Uterus (tissue), 4 donors: Measurements from ENCODE around the gene WSCD2. TPM values are rescaled to one million over a fixed set of nuclear protein-coding genes. Genes with fewer than 3 reads are reported as not detected.

Experiments used
- DNase-seq, 2 donors: peaks; one replicate each; pipeline ENCODE4 v3.0.0-alpha.2; 2019 to 2020
- H3K27ac ChIP-seq, 2 donors: fragments of 200-600 bp; sonication (generic); 1 replicate in 1 of 2; 2 replicates in 1 of 2; pipeline ENCODE4 v1.5.1; 2016 to 2018
- H3K27me3 ChIP-seq, 2 donors: fragments of 200-600 bp; sonication (generic); one replicate each; pipeline ENCODE4 v1.5.1; 2018 to 2019; ENCODE audit warnings: control low read depth in 1 of 2
- H3K36me3 ChIP-seq, 2 donors: fragments of 200-600 bp; sonication (generic); one replicate each; pipeline ENCODE4 v1.5.1; 2019; ENCODE audit warnings: control low read depth in 1 of 2
- H3K4me1 ChIP-seq, 2 donors: fragments of 200-600 bp; sonication (generic); one replicate each; pipeline ENCODE4 v1.5.1; 2018 to 2019; ENCODE audit warnings: control low read depth in 1 of 2
- H3K4me3 ChIP-seq, 2 donors: fragments of 200-600 bp; sonication (generic); 1 replicate in 1 of 2; 2 replicates in 1 of 2; pipeline ENCODE4 v1.5.1; 2018 to 2019; ENCODE audit warnings: mild to moderate bottlenecking in 1 of 2
- H3K9me3 ChIP-seq, 2 donors: fragments of 200-600 bp; sonication (generic); one replicate each; pipeline ENCODE4 v1.5.1; 2019; ENCODE audit warnings: control low read depth in 1 of 2
- CTCF ChIP-seq, 4 experiments: fragments of 200-600 bp in 2 of 4; fragments of 450-650 bp in 2 of 4; sonication (generic) in 2 of 4; IDR thresholded peaks; one replicate each; pipeline ENCODE4 v1.5.1; 2016 to 2019; ENCODE audit warnings: antibody characterized with exemption in 4 of 4, mild to moderate bottlenecking in 2 of 4, moderate library complexity in 1 of 4
- POLR2A ChIP-seq, 2 donors: fragments of 450-650 bp; IDR thresholded peaks; one replicate each; pipeline ENCODE4 v1.6.1; 2016; ENCODE audit warnings: antibody characterized with exemption in 2 of 2, mild to moderate bottlenecking in 1 of 2, moderate library complexity in 1 of 2
- intact Hi-C: fragments of 100-400 bp; cut with DNase I; formaldehyde crosslinking; loops from one replicate; pipeline ENCODE4 v1.15.1; 2023; ENCODE audit warnings: low total_unique reads
- total RNA-seq, 4 donors: library from RNA; depleted of rRNA in 3 of 4; stranded (reverse); fragments of >200 nt in 3 of 4; gene quantifications; one replicate each; pipeline versions ENCODE4 v1.1.0 to v1.2.4, GENCODE V29; 2014 to 2023
- donor health status: DM: yes; HTN: yes; CAD: no.

Gene WSCD2
- total RNA-seq, 4 donors from 2014 or later: 3.3 to 65.3 (median 17.2) TPM

- Histone ChIP-seq H3K27ac (no peak overlapping the region), H3K9me3 (no peaks in the 10 kb centered on the region), H3K4me3 (no peak overlapping the region), H3K4me1 (no peaks in the 10 kb centered on the region), H3K27me3 (no peaks in the 10 kb centered on the region), H3K36me3 (no peaks in the 10 kb centered on the region)
- intact Hi-C loops: no loop called here
- no peak for DNase-seq
- TF ChIP-seq POLR2A (IDR thresholded peaks at IDR 0.05) (no peak), CTCF (IDR thresholded peaks at IDR 0.05) (no peak)
Observed at GRCh38 chr12:108133482-108133881, 4.4 kb downstream of the WSCD2 start.

- intact Hi-C loops: no loop called here
- Histone ChIP-seq H3K27ac (no peak overlapping the region), H3K4me3 (no peak overlapping the region), H3K27me3 (no peaks in the 10 kb centered on the region), H3K36me3 (no peaks in the 10 kb centered on the region), H3K4me1 (no peaks in the 10 kb centered on the region), H3K9me3 (no peaks in the 10 kb centered on the region)
- no peak for DNase-seq
- TF ChIP-seq CTCF (IDR thresholded peaks at IDR 0.05) (no peak), POLR2A (IDR thresholded peaks at IDR 0.05) (no peak)
Observed at GRCh38 chr12:108134744-108135143, 5.7 kb downstream of the WSCD2 start.

- Histone ChIP-seq H3K27ac (no peak overlapping the region), H3K9me3 (no peaks in the 10 kb centered on the region), H3K4me3 (no peak overlapping the region), H3K4me1 (no peaks in the 10 kb centered on the region), H3K27me3 (no peaks in the 10 kb centered on the region), H3K36me3 (no peaks in the 10 kb centered on the region)
- no peak for DNase-seq
- TF ChIP-seq CTCF (IDR thresholded peaks at IDR 0.05) (no peak), POLR2A (IDR thresholded peaks at IDR 0.05) (no peak)
- intact Hi-C loops: no loop called here
Observed at GRCh38 chr12:108135627-108136026, 6.5 kb downstream of the WSCD2 start.

GRCh38 chr12:108136697-108137096, 7.6 kb downstream of the WSCD2 start:
- H3K4me1 ChIP-seq: no peaks in the 10 kb centered on the region
- H3K36me3 ChIP-seq: no peaks in the 10 kb centered on the region
- no peaks in the 10 kb centered on the region for H3K27me3 ChIP-seq
- H3K9me3 ChIP-seq: no peaks in the 10 kb centered on the region
- DNase-seq: no peak
- H3K27ac ChIP-seq: no peak overlapping the region
- H3K4me3 ChIP-seq: no peak overlapping the region
- intact Hi-C loops: no loop called here
- TF ChIP-seq POLR2A (IDR thresholded peaks at IDR 0.05): no peak
- no peak for TF ChIP-seq CTCF (IDR thresholded peaks at IDR 0.05)

- TF ChIP-seq CTCF (IDR thresholded peaks at IDR 0.05): no peak
- TF ChIP-seq POLR2A (IDR thresholded peaks at IDR 0.05): no peak
- Histone ChIP-seq H3K27ac (no peak overlapping the region), H3K27me3 (no peaks in the 10 kb centered on the region), H3K4me3 (no peak overlapping the region), H3K4me1 (no peaks in the 10 kb centered on the region), H3K36me3 (no peaks in the 10 kb centered on the region), H3K9me3 (no peaks in the 10 kb centered on the region)
- no peak for DNase-seq
- intact Hi-C loops: no loop called here
Observed at GRCh38 chr12:108139454-108139853, 10.4 kb downstream of the WSCD2 start.
